HG03521 (cell line): ENCODE data around the gene SMPX.
"Not testable (repeated sequence)": the region's sequence is repeated elsewhere in the genome, so short reads cannot be mapped to it uniquely, and the experiment has no call there.

Source experiments
- ATAC-seq: cut with Tn5 transposase; IDR thresholded peaks from one replicate; pipeline ENCODE4 v1.9.1; 2021; ENCODE audit warnings: mild to moderate bottlenecking, moderate library complexity; ENCODE audit not compliant: unreplicated experiment

The SMPX gene

GRCh38 chrX:21757960-21758359, at the start of gene SMPX:
Gene SMPX, minus strand, starts transcription at chrX:21758116. Its CDS starts 3,826 bp downstream, at chrX:21754290.
- ATAC-seq, result no peak

- no peak for ATAC-seq
Observed at GRCh38 chrX:21806691-21807090, 48.8 kb upstream of the SMPX start.

GRCh38 chrX:21802839-21803238, 44.9 kb upstream of the SMPX start:
- ATAC-seq, result no peak

GRCh38 chrX:21802054-21802670, 44.2 kb upstream of the SMPX start:
- no peak for ATAC-seq

- no peak for ATAC-seq
Observed at GRCh38 chrX:21800344-21800770, 42.4 kb upstream of the SMPX start.

GRCh38 chrX:21799767-21800166, 41.9 kb upstream of the SMPX start:
- ATAC-seq, result no peak

GRCh38 chrX:21798677-21799219, 40.8 kb upstream of the SMPX start:
- ATAC-seq, result no peak

GRCh38 chrX:21781976-21782375, 24.1 kb upstream of the SMPX start:
- ATAC-seq, result no peak

GRCh38 chrX:21781525-21781924, 23.6 kb upstream of the SMPX start:
- no peak for ATAC-seq

- ATAC-seq, result no peak
Observed at GRCh38 chrX:21779095-21779494, 21.2 kb upstream of the SMPX start.

GRCh38 chrX:21778236-21778635, 20.3 kb upstream of the SMPX start:
- ATAC-seq, result no peak

GRCh38 chrX:21775128-21775527, 17.2 kb upstream of the SMPX start:
- not testable (repeated sequence) for ATAC-seq

GRCh38 chrX:21773036-21773435, 15.1 kb upstream of the SMPX start:
- ATAC-seq, result not testable (repeated sequence)

- ATAC-seq, result no peak
Observed at GRCh38 chrX:21770631-21771321, 12.9 kb upstream of the SMPX start.

GRCh38 chrX:21766101-21766500, 8.2 kb upstream of the SMPX start:
- no peak for ATAC-seq

- ATAC-seq, result no peak
Observed at GRCh38 chrX:21764008-21764407, 6.1 kb upstream of the SMPX start.

GRCh38 chrX:21758488-21758887, 572 bp upstream of the SMPX start:
- no peak for ATAC-seq

- ATAC-seq, result no peak
Observed at GRCh38 chrX:21756785-21757529, 959 bp downstream of the SMPX start.

- no peak for ATAC-seq
Observed at GRCh38 chrX:21749924-21750323, 8.0 kb downstream of the SMPX start.

- no peak for ATAC-seq
Observed at GRCh38 chrX:21748235-21748634, 9.7 kb downstream of the SMPX start.

- ATAC-seq, result no peak
Observed at GRCh38 chrX:21747558-21747957, 10.4 kb downstream of the SMPX start.

GRCh38 chrX:21745756-21746155, 12.2 kb downstream of the SMPX start:
- no peak for ATAC-seq
